ENCODE results near the gene C1orf159. TPM values are rescaled to one million over a fixed set of nuclear protein-coding genes. Genes with fewer than 3 reads are reported as not detected.

C1orf159 gene
- total RNA-seq, 4 donors from 2014 or later = 12.8 to 48.4 (median 19.7) TPM

- no CpG with 5 or more reads among the region's 35 CpGs for WGBS
Measured at GRCh38 chr1:1073743-1074587, 41.9 kb downstream of the C1orf159 start, which contains the start of gene RNF223. Gene RNF223 (minus strand): TSS chr1:1074306. CDS start chr1:1072566, 1,740 bp downstream.

GRCh38 chr1:1072849-1073742 is 42.8 kb downstream of the C1orf159 start:
- peaks cover 58% of the 10 kb centered on the region for H3K27me3 ChIP-seq
- no peaks in the 10 kb centered on the region for H3K9me3 ChIP-seq
- H3K4me3 ChIP-seq = no peak overlapping the region
- no peak for DNase-seq (ENCODE audit: low spot score in 2 of 2)
- H3K4me1 ChIP-seq = peaks cover 37% of the 10 kb centered on the region
- no peaks in the 10 kb centered on the region for H3K36me3 ChIP-seq
- WGBS = 87% methylated on average over 17 of the region's 28 CpGs
- no peak overlapping the region for H3K27ac ChIP-seq
- TF ChIP-seq POLR2A (IDR thresholded peaks at IDR 0.05) (no peak), POLR2AphosphoS5 (IDR thresholded peaks at IDR 0.05) (no peak), CTCF (IDR thresholded peaks at IDR 0.05) (no peak)

More at GRCh38 chr1:1073743-1074587, 41.9 kb downstream of the C1orf159 start, which contains the start of gene RNF223:
- Histone ChIP-seq H3K27ac (no peak within 1 kb of the TSS), H3K36me3 (no peaks in the 10 kb centered on the region), H3K27me3 (peaks cover 50% of the 10 kb centered on the region), H3K4me3 (no peak within 1 kb of the TSS), H3K9me3 (no peaks in the 10 kb centered on the region), H3K4me1 (peaks cover 28% of the 10 kb centered on the region)
- no peak for DNase-seq (ENCODE audit: low spot score in 2 of 2)
- TF ChIP-seq EP300 (IDR thresholded peaks at IDR 0.05) (no peak), POLR2AphosphoS5 (IDR thresholded peaks at IDR 0.05) (no peak), POLR2A (IDR thresholded peaks at IDR 0.05) (no peak), CTCF (IDR thresholded peaks at IDR 0.05) (no peak)

- Histone ChIP-seq H3K4me1 (peaks cover 44% of the 10 kb centered on the region), H3K4me3 (no peak overlapping the region), H3K27me3 (peaks cover 66% of the 10 kb centered on the region), H3K27ac (no peak overlapping the region), H3K9me3 (no peaks in the 10 kb centered on the region), H3K36me3 (no peaks in the 10 kb centered on the region)
- no peak for DNase-seq (ENCODE audit: low spot score in 2 of 2)
- TF ChIP-seq POLR2A (IDR thresholded peaks at IDR 0.05) = no peak
- no peak for TF ChIP-seq POLR2AphosphoS5 (IDR thresholded peaks at IDR 0.05)
- TF ChIP-seq CTCF (IDR thresholded peaks at IDR 0.05) = no peak
- TF ChIP-seq EP300 (IDR thresholded peaks at IDR 0.05) = no peak
- WGBS = 84% methylated on average over 10 of the region's 21 CpGs
Measured at GRCh38 chr1:1072299-1072848, 43.5 kb downstream of the C1orf159 start.

GRCh38 chr1:1071486-1072298 is 44.2 kb downstream of the C1orf159 start:
- Histone ChIP-seq H3K36me3 (no peaks in the 10 kb centered on the region), H3K9me3 (no peaks in the 10 kb centered on the region), H3K27ac (no peak overlapping the region), H3K27me3 (peaks cover 72% of the 10 kb centered on the region), H3K4me1 (peaks cover 45% of the 10 kb centered on the region), H3K4me3 (no peak overlapping the region)
- TF ChIP-seq POLR2AphosphoS5 (IDR thresholded peaks at IDR 0.05) = no peak
- no peak for TF ChIP-seq POLR2A (IDR thresholded peaks at IDR 0.05)
- no peak for TF ChIP-seq EP300 (IDR thresholded peaks at IDR 0.05)
- TF ChIP-seq CTCF (IDR thresholded peaks at IDR 0.05) = no peak
- DNase-seq (ENCODE audit: low spot score in 2 of 2) = no peak
- WGBS = 81% methylated on average over 12 of the region's 56 CpGs
